ENCODE measurements around the gene LRIG2. TPM values are rescaled to one million over a fixed set of nuclear protein-coding genes. Genes with fewer than 3 reads are reported as not detected.
A peak's percentile ranks its signal among the peaks of the same experiment; 100 is the strongest.
"Not testable (repeated sequence)": the region's sequence is repeated elsewhere in the genome, so short reads cannot be mapped to it uniquely, and the experiment has no call there.

LRIG2 gene
- total RNA-seq, 1 experiment from 2014 or later: 10.7 TPM

- H3K27me3 ChIP-seq (replicated peaks; ENCODE audit: control insufficient read depth, insufficient read depth, low read length): no peaks in the 10 kb centered on the region
- no peaks in the 10 kb centered on the region for H3K9me3 ChIP-seq
- Mint-ChIP-seq H3K27me3 (ENCODE audit: insufficient read depth, unreplicated experiment) (no peaks in the 10 kb centered on the region), H3K27ac (ENCODE audit: unreplicated experiment) (peak overlapping the region; percentile 80), H3K36me3 (ENCODE audit: insufficient read depth, unreplicated experiment) (peaks cover 10% of the 10 kb centered on the region), H3K4me1 (ENCODE audit: low read depth, unreplicated experiment) (no peaks in the 10 kb centered on the region), H3K9me3 (ENCODE audit: unreplicated experiment) (no peaks in the 10 kb centered on the region), H3K4me3 (ENCODE audit: unreplicated experiment) (peak overlapping the region; percentile 85)
- no peaks in the 10 kb centered on the region for H3K36me3 ChIP-seq (ENCODE audit: control insufficient read depth, insufficient read depth, low read length)
- peak in 1 of 2 experiments; percentile 45 for TF ChIP-seq CTCF (IDR thresholded peaks at IDR 0.05; ENCODE audit: insufficient read depth in 1 of 2, low read depth in 1 of 2, low read length in 1 of 2, severe bottlenecking in 1 of 2, unreplicated experiment in 1 of 2)
- CTCF ChIA-PET: interaction anchor here (0.5 to 2.7 kb wide), 37 partner anchors 13 to 740 kb away, joined by 3 to 34 read pairs (median 4); partner anchors contain the start of genes MAGI3, PPM1J, RSBN1 and SLC16A1
- DNase-seq: peak in 1 of 2 experiments; percentile 14
- H3K4me1 ChIP-seq: peaks cover 5% of the 10 kb centered on the region
- intact Hi-C loops (cut with micrococcal nuclease; ENCODE audit: unreplicated experiment): loop anchor here (2.0 to 5.0 kb wide), 7 partner anchors 29 to 605 kb away; partner anchors contain the start of gene MAGI3
- no TSS peak for BruUV-seq (replicated peaks)
- POLR2A ChIA-PET: interaction anchor here (0.5 to 2.1 kb wide), 7 partner anchors 15 to 287 kb away, joined by 3 to 10 read pairs (median 3); partner anchors contain the start of gene SLC16A1
- peak overlapping the region; percentile 92; the same call in 1 of the 2 replicates for H3K4me3 ChIP-seq (ENCODE audit: low read depth, low read length)
These were observed 749 bp upstream of the LRIG2 start for GRCh38 chr1:113072141-113072756.

GRCh38 chr1:113073479-113073950 lies 517 bp downstream of the LRIG2 start:
- intact Hi-C loops (cut with micrococcal nuclease; ENCODE audit: unreplicated experiment): loop anchor here (2.0 to 5.0 kb wide), 7 partner anchors 31 to 604 kb away; partner anchors contain the start of gene MAGI3
- peaks cover 5% of the 10 kb centered on the region for H3K4me1 ChIP-seq
- TF ChIP-seq CTCF (IDR thresholded peaks at IDR 0.05; ENCODE audit: insufficient read depth in 1 of 2, low read depth in 1 of 2, low read length in 1 of 2, severe bottlenecking in 1 of 2, unreplicated experiment in 1 of 2): peak in 1 of 2 experiments; percentile 46
- Mint-ChIP-seq H3K27me3 (ENCODE audit: insufficient read depth, unreplicated experiment) (no peaks in the 10 kb centered on the region), H3K9me3 (ENCODE audit: unreplicated experiment) (no peaks in the 10 kb centered on the region), H3K27ac (ENCODE audit: unreplicated experiment) (peak overlapping the region; percentile 80), H3K4me3 (ENCODE audit: unreplicated experiment) (peak overlapping the region; percentile 85), H3K36me3 (ENCODE audit: insufficient read depth, unreplicated experiment) (peaks cover 17% of the 10 kb centered on the region), H3K4me1 (ENCODE audit: low read depth, unreplicated experiment) (no peaks in the 10 kb centered on the region)
- no peaks in the 10 kb centered on the region for H3K9me3 ChIP-seq
- BruUV-seq (replicated peaks): no TSS peak
- ChIA-PET CTCF (interaction anchor here (0.6 to 2.7 kb wide), 17 partner anchors 19 to 358 kb away, joined by 3 to 34 read pairs (median 6); partner anchors contain the start of genes MAGI3, PPM1J and SLC16A1), POLR2A (interaction anchor here (0.6 to 2.1 kb wide), 7 partner anchors 31 to 396 kb away, joined by 3 to 10 read pairs (median 4); partner anchors contain the start of gene SLC16A1)
- no peaks in the 10 kb centered on the region for H3K27me3 ChIP-seq (replicated peaks; ENCODE audit: control insufficient read depth, insufficient read depth, low read length)
- peak overlapping the region; percentile 92 for H3K4me3 ChIP-seq (ENCODE audit: low read depth, low read length)
- H3K36me3 ChIP-seq (ENCODE audit: control insufficient read depth, insufficient read depth, low read length): no peaks in the 10 kb centered on the region
- peak in 1 of 2 experiments; percentile 64 for DNase-seq

- no peaks in the 10 kb centered on the region for H3K36me3 ChIP-seq (ENCODE audit: control insufficient read depth, insufficient read depth, low read length)
- TF ChIP-seq CTCF (IDR thresholded peaks at IDR 0.05; ENCODE audit: insufficient read depth in 1 of 2, low read depth in 1 of 2, low read length in 1 of 2, severe bottlenecking in 1 of 2, unreplicated experiment in 1 of 2): no peak
- H3K4me3 ChIP-seq (ENCODE audit: low read depth, low read length): peak overlapping the region; percentile 92
- CTCF ChIA-PET: interaction anchor here (0.6 to 1.9 kb wide), 2 partner anchors 269 to 292 kb away, joined by 6 to 13 read pairs; no protein-coding TSS in a partner anchor
- H3K27me3 ChIP-seq (replicated peaks; ENCODE audit: control insufficient read depth, insufficient read depth, low read length): no peaks in the 10 kb centered on the region
- H3K4me1 ChIP-seq: peaks cover 5% of the 10 kb centered on the region
- H3K36me3 Mint-ChIP-seq (ENCODE audit: insufficient read depth, unreplicated experiment): peaks cover 20% of the 10 kb centered on the region
- peak overlapping the region; percentile 80 for H3K27ac Mint-ChIP-seq (ENCODE audit: unreplicated experiment)
- intact Hi-C loops (cut with micrococcal nuclease; ENCODE audit: unreplicated experiment): loop anchor here (5.0 kb wide), 2 partner anchors 318 to 603 kb away; partner anchors contain the start of gene MAGI3
- no peaks in the 10 kb centered on the region for H3K4me1 Mint-ChIP-seq (ENCODE audit: low read depth, unreplicated experiment)
- H3K9me3 ChIP-seq: no peaks in the 10 kb centered on the region
- no peak for DNase-seq
- no peaks in the 10 kb centered on the region for H3K27me3 Mint-ChIP-seq (ENCODE audit: insufficient read depth, unreplicated experiment)
- no peaks in the 10 kb centered on the region for H3K9me3 Mint-ChIP-seq (ENCODE audit: unreplicated experiment)
- BruUV-seq (replicated peaks): TSS peak; percentile 56
- H3K4me3 Mint-ChIP-seq (ENCODE audit: unreplicated experiment): peak overlapping the region; percentile 85
- POLR2A ChIA-PET: interaction anchor here (0.8 to 2.1 kb wide), 4 partner anchors 31 to 225 kb away, joined by 3 to 10 read pairs (median 6); partner anchors contain the start of gene SLC16A1
These were observed 1.2 kb downstream of the LRIG2 start for GRCh38 chr1:113074237-113074636.

- POLR2A ChIA-PET; H3K4me3 ChIP-seq (ENCODE audit: low read depth, low read length); BruUV-seq (replicated peaks); intact Hi-C loops (cut with micrococcal nuclease; ENCODE audit: unreplicated experiment); H3K27ac Mint-ChIP-seq (ENCODE audit: unreplicated experiment); H3K27me3 Mint-ChIP-seq (ENCODE audit: insufficient read depth, unreplicated experiment); H3K27me3 ChIP-seq (replicated peaks; ENCODE audit: control insufficient read depth, insufficient read depth, low read length); H3K4me3 Mint-ChIP-seq (ENCODE audit: unreplicated experiment); H3K4me1 ChIP-seq; DNase-seq; H3K9me3 Mint-ChIP-seq (ENCODE audit: unreplicated experiment); H3K4me1 Mint-ChIP-seq (ENCODE audit: low read depth, unreplicated experiment); H3K9me3 ChIP-seq; CTCF ChIA-PET; H3K36me3 ChIP-seq (ENCODE audit: control insufficient read depth, insufficient read depth, low read length): not testable (repeated sequence)
- H3K36me3 Mint-ChIP-seq (ENCODE audit: insufficient read depth, unreplicated experiment): peaks cover 29% of the 10 kb centered on the region
These were observed 5.0 kb downstream of the LRIG2 start for GRCh38 chr1:113077978-113078377.
